Measurements from ENCODE around the gene RELN. TPM values are rescaled to one million over a fixed set of nuclear protein-coding genes. Genes with fewer than 3 reads are reported as not detected.
"Not testable (repeated sequence)": the region's sequence is repeated elsewhere in the genome, so short reads cannot be mapped to it uniquely, and the experiment has no call there.

The RELN gene
- total RNA-seq, 1 experiment from 2014 or later, result 0.02 TPM

DNA sequence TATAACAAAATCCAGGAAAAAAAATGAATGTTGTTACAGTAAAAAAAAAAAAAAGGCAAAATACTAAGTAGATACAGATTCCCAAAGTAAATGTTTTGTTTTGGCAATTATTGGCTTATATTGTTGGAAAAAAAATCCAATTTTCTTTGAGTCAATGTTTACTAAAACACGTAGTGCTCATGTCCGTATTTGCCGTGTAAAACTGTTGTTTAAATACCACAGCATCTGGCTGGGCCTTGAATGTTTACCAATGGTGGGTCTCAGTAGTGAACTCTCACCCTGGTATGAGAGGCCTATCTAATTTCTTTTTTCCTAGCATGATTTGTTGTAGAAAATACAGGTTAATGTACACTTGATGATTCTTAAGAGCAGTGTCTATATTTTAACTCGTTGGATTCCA, 502.0 kb downstream of the RELN start:
- DNase-seq (ENCODE audit: low spot score), result no peak

DNA sequence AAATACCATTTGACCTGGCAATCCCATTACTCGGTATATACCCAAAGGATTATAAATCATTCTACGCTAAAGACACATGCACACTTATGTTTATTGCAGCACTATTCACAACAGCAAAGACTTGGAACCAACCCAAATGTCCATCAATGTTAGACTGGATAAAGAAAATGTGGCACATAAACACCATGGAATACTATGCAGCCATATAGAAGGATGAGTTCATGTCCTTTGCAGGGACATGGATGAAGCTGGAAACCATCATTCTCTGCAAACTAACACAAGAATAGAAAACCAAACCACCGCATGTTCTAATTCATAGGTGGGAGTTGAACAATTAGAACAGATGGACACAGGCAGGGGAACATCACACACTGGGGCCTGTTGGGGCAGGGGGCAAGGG, 502.6 kb downstream of the RELN start:
- DNase-seq (ENCODE audit: low spot score), result not testable (repeated sequence)

- DNase-seq (ENCODE audit: low spot score), result no peak
Measured at GRCh38 chr7:103480771-103481170, 508.7 kb downstream of the RELN start.

DNA sequence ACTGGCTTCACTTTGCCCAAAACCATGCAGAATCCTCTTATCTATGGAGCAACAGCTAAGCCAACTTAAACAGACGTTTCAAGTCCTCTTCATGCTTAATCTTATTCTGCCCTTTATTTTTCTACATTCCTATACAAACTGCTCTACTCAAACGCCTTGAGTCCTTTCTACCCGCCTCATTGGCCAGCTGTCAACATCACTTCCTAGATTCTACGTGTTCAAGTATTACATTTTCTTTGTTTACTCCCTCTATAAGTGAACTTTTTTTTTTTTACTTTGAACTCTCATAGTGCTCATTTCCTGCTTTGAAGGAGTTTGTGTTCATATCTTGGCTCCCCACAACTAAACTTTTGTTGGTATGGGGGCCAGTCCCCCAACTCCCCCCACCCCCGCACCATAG, 514.5 kb downstream of the RELN start:
- DNase-seq (ENCODE audit: low spot score), result no peak

GRCh38 chr7:103469095-103469948, 520.1 kb downstream of the RELN start:
- no peak for DNase-seq (ENCODE audit: low spot score)

DNA sequence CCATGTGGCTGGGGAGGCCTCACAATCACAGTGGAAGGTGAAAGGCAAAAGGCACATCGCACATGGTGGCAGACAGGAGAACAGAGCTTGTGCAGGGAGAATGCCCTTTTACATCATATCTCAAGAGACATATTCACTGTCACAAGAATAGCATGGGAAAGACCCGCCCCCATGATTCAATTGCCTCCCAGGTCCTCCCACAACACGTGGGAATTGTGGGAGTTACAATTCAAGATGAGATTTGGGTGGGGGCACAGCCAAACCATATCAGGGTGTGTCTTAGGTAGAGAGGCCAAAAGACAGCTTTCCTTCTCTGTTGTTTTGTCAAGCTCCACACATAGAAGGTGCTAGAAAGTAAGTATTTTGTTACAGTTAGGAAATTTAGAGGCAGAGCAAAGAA, 522.6 kb downstream of the RELN start:
- DNase-seq (ENCODE audit: low spot score), result no peak

GRCh38 chr7:103462358-103462757, 527.1 kb downstream of the RELN start:
- DNase-seq (ENCODE audit: low spot score), result no peak

DNA sequence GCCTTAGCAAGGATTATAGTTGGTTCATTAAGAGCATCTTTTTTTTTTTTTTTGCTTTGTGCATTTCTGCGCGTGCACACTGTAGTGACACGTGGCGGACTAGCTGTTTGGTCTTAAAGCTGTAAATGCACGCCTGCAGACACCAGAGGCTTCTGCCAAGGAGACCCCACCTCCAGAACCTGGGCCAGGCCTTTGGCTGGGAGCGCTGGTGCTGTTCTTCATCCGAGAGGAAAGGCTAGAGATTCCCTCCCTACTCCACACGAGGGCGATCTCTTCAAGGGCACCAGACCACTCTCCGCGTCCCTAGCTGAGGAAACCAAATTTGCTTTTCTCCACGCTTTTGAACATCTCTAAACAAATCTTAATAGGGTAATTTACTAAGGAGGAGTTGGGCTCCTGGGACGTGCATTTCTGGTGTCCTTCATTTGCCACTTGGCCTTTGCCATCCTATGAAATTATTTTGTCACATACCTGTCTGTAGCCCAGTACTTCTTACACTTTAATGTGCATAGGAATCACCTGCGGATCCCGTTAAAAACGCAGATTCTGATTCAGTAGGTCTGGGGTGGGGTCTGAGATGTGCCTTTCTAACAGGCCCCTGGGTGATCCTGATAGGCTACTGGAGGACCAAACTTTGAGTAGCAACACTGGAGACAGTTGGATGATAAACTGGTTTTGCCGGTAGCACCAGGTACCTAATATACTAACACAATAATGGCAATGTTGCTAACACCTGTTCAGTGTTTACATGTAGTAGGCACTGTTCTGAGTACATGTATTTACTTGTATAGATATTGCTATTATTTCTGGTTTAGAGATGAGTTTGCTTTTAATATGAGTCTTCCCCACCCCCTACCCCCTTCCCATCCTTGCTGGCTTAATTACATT, 542.1 kb downstream of the RELN start:
- peak; percentile 62 for DNase-seq (ENCODE audit: low spot score)

GRCh38 chr7:103446049-103446520, 543.4 kb downstream of the RELN start, which contains the start of gene SLC26A5:
Gene SLC26A5, minus strand, starts transcription at chr7:103446207. Its CDS starts 24,693 bp downstream, at chr7:103421514.
- DNase-seq (ENCODE audit: low spot score), result no peak

DNA sequence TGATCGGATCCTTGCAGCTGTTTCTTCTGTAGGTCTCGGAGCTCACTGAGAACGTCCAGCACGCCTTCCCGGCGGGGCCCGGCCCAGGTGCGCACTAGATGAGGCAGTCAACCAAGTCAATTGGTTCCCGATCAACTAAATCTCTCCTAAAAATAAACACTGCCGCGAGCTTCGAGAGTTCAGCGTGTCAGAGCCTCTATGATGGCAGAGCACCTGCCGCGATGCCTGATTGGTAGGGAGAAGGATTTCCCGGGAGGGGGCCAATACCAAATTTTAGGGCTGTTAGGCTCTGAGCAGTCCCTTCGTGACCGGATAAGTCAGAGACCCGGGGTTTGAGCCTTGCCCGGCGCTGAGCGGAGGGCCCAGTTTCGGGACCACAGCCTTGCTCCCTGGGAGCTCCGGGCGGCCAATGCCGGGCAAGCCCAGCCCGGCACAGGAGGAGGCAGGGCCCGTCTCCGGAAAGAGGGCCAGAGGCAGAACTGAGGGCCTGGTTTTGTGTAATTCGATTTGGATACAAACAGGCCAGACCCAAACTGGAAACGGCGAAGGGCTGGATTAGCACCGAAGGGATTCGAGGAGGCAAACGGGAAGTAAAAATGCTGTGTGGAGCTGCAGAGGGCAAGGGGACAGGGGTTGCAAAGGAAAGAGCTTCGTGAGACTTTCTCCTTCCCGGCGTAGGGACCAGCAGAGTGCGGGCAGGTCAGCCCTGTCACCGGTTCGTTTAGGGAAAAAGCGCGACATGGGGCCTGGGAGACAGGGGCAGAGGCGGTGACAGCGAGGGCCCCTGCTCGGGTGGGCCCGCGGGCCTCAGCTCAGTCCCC, 544.0 kb downstream of the RELN start:
- no peak for DNase-seq (ENCODE audit: low spot score)

DNA sequence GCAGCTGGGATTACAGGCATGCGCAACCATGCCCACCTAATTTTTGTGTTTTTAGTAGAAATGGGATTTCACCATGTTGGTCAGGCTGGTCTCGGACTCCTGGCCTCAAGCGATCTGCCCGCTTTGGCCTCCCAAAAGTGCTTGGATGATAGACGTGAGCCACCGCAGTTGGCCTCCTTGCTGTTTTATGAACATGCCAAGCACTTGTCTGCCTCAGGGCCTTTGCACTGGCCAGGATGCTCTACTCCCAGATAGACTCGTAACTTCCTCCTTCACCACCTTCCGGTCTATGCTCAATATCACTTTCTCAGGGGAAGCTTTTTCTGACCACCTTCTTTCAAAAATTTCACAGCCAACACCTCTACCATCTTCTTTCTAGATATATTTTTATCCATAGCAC, 549.8 kb downstream of the RELN start:
- DNase-seq (ENCODE audit: low spot score), result no peak

DNA sequence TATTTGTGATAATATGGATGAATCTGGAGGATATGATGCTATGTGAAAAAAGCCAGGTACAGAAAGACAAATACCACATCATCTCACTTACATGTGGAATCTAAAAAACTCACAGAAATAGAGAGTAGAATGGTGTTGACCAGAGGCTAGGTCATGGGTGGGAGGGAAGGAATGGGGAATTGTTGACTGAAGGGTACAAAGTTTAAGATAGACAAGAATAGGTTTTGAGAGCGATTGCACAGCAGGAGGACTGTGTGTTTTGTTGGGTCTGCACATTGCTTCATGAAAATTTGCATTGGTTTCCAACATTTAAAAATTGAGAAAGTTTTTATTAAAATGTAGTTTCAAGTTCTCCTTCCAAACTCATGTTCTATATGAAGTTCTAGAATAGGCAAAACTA, 551.8 kb downstream of the RELN start:
- no peak for DNase-seq (ENCODE audit: low spot score)

DNA sequence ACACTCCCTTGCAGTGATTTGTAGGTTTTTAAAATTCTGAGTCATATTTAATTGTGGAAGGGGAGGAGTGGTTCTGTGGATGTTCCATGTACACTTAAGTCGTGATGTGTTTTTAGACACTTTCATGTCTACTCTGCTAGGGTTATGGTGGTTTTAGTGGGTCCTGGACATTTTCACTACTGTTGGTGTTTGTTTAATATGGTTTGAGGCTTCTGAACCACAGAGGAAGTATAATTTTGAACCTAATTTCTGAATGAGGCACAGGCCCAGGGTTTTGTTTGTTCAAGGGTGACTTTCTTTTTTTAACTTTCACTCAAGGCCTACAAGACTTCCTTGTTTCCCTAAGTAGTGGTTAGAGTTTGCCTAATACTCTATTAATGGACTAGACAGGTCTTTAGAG, 556.7 kb downstream of the RELN start:
- DNase-seq (ENCODE audit: low spot score), result peak; percentile 21

GRCh38 chr7:103425177-103425576, 564.3 kb downstream of the RELN start:
- DNase-seq (ENCODE audit: low spot score), result no peak

- no peak for DNase-seq (ENCODE audit: low spot score)
Measured at GRCh38 chr7:103423467-103424179, 565.8 kb downstream of the RELN start.

Other genes with a start within 250 kb of the RELN start
- 28.3 and 30.4 TPM in 2 replicates for gene ORC5, start 218.4 kb upstream of the RELN start, total RNA-seq (2014; rRNA removed; shearing (Covaris generic))

Data from A172 (cell line).